ENCODE data around the gene SMARCA4.
"Not testable (repeated sequence)": the region's sequence is repeated elsewhere in the genome, so short reads cannot be mapped to it uniquely, and the experiment has no call there.

Gene SMARCA4

GRCh38 chr19:10929402-10929794, 31.4 kb upstream of the SMARCA4 start:
- DNase-seq = no peak

- DNase-seq = no peak
Measured at GRCh38 chr19:10935371-10936059, 25.3 kb upstream of the SMARCA4 start.

GRCh38 chr19:10936661-10937084, 24.2 kb upstream of the SMARCA4 start:
- peak; percentile 83 for DNase-seq

- DNase-seq = not testable (repeated sequence)
Measured at GRCh38 chr19:10941649-10942048, 19.2 kb upstream of the SMARCA4 start.

DNA sequence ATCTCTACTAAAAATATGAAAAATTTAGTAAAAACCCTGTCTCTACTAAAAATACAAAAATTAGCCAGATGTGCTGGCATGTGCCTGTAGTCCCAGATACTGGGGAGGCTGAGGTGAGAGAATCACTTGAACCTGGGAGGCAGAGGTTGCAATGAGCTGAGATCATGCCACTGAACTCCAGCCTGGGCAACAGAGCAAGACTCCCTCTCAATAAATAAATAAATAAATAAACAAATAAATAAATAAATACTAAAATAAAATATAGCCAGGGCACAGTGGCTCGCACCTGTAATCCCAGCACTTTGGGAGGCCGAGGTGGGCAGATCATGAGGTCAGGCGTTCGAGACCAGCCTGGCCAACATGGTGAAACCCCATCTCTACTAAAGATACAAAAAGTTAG, 17.4 kb upstream of the SMARCA4 start:
- DNase-seq = not testable (repeated sequence)

- no peak for DNase-seq
Measured at GRCh38 chr19:10945264-10945663, 15.6 kb upstream of the SMARCA4 start.

DNA sequence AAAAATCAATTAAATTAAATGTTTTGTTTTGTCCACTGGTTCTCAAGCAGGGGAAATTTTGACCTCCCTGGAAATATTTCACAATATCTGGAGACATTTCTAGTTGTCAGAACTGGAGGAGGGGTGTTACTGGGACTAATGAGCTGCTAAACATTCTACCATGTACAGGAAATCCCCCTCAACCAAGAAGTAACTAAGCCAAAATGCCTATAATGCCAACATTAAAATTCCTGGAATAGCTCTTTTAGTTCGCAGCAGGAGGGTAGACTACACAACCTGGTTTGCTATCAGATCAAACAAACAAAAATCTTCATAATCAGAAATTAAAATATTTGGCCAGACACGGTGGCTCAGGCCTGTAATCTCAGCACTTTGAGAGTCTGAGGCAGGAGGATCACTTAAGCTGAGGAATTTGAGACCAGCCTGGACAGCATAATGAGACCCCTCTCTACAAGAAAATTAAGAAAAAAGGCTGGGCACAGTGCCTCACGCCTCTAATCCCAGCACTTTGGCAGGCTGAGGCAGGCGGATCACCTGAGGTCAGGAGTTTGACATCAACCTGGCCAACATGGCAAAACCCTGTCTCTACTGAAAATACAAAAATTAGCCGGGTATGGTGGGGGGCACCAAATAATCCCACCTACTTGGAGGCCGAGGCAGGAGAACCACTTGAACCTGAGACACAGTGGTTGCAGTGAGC, 13.7 kb upstream of the SMARCA4 start:
- DNase-seq = no peak

DNA sequence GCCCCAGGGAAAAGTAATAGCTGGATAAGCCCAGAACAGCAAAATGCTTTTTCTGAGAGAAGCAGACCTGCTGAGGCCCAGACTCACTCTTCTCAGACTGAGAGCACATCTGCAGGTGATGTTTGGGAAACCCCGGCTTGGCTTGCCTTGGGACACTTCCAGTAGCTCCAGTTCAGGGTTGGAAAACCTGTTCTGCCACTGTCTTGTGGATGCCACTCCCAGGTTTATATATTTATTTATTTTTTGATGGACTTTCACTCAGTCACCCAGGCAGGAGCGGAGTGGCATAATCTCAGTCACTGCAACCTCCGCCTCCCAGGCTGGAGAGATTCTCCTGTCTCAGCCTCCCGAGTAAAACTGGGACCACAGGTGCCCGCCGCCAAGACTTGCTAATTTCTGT, 8.0 kb upstream of the SMARCA4 start:
- no peak for DNase-seq

DNA sequence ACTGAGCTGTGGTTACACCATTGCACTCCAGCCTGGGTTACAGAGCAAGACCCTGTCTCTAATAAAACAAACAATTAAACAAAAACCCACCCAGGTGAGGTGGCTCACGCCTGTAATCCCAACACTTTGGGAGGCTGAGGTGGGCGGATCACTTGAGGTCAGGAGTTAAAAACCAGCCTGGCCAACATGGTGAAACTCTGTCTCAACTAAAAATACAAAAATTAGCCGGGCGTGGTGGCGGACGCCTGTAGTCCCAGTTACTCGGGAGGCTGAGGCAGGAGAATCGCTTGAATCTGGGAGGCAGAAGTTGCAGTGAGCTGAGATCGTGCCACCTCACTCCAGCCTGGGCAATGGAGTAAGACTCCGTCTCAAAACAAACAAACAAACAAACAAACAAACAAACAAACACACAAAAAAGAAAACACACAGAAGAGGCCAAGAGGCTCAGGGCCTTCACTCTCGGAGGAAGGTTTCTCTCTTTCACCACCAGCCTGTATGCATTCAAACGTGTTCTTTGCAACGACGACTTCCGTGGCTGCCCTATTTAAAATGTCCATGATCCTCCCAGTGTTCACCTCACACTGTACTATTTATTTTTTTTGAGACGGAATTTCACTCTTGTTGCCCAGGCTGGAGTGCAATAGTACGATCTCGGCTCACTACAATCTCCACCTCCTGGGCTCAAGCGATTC, 1.4 kb upstream of the SMARCA4 start:
- DNase-seq = not testable (repeated sequence)

DNA sequence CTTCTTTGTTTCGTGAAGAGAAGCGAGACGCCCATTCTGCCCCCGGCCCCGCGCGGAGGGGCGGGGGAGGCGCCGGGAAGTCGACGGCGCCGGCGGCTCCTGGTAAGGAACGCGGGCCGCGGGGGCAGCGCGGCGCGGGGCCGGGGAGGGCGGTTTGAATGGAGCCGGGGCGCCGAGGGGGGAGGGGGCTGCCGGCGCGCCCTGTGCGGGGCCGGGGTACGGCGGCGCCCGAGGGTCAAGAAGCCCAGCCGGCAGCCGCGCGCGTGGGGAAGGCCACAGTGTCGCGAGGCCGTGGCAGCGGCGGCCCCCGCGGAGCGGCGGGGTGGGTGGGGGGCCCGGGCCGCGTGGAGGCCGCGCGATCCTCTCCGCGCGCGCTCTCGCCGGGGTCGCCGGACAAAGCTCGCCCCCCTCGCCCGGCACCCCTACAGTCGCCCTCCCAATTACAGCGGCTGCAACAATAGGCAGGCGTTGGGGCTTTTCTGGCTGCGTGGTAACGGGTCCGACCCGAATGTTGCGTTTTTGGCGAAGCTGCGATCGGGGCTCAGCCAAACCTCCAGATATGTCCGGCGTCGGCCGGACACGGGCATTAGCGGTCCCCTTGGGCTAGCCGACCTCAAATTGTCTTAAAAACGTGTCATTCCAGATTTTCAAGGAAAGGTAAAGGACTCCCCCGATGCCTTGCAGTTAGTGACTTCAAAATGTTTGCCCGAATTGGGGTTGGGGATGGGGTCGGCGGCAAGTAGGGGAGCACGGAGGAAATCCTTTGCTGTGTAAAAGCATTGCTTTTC, 437 bp downstream of the SMARCA4 start:
- DNase-seq = no peak

DNA sequence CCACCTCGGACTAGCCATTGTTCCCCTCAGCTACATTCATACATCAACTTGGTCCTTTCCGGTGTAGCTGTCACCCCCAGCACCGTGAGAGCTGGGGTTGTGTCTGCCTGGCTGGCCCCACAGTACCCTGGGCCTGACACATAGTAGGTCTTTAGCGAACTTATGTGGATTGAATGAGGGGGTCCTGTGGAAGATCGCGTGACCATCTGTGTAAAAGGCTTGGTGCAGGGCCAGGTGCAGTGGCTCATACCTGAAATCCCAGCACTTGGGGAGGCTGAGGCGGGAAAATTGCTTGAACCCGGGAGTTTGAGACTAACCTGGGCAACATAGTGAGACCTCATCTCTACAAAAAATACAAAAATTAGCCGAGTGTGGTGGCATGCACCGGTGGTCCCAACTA, 2.0 kb downstream of the SMARCA4 start:
- no peak for DNase-seq

DNA sequence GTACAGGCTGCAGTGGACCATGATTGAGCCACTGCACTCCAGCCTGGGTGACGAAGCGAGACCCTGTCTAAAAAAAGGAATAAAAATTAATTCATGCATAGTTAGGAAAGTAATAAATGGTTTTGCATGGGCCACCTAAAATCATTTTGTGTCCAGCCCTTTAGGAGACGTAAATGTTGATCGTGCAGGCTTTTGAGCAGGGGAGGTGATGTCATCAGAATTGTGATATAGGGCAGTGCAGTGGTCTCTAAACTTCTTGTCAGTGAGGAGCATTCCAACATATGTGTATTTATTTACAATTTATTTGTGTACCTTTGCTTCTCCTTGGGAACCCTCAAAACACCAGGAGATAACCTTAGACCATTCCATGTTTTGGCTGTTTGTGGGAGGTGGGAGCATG, 3.0 kb downstream of the SMARCA4 start:
- no peak for DNase-seq

GRCh38 chr19:10964903-10965302, 4.1 kb downstream of the SMARCA4 start:
- no peak for DNase-seq

- DNase-seq = no peak
Measured at GRCh38 chr19:10965398-10965797, 4.6 kb downstream of the SMARCA4 start.

DNA sequence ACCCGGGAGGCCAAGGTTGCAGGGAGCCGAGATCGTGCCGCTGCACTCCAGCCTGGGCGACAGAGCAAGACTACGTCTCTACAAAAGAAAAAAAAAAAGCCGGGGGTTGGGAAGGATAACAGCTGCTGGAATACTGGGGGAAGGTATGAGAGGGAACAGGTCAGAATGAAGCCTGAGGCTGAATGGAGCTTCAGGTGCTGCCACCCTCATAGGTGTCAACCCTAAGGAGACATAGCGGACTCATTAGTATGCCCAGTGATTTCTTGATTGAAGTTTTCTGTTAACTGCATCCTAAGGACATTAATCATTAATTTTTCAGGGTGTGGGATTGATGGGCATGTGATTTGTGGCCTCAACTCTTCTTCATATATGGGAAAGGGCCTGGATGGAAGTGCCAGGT, 6.0 kb downstream of the SMARCA4 start:
- DNase-seq = no peak

GRCh38 chr19:10968527-10969135, 7.8 kb downstream of the SMARCA4 start:
- DNase-seq = peak; percentile 23

- no peak for DNase-seq
Measured at GRCh38 chr19:10971107-10971726, 10.4 kb downstream of the SMARCA4 start.

DNA sequence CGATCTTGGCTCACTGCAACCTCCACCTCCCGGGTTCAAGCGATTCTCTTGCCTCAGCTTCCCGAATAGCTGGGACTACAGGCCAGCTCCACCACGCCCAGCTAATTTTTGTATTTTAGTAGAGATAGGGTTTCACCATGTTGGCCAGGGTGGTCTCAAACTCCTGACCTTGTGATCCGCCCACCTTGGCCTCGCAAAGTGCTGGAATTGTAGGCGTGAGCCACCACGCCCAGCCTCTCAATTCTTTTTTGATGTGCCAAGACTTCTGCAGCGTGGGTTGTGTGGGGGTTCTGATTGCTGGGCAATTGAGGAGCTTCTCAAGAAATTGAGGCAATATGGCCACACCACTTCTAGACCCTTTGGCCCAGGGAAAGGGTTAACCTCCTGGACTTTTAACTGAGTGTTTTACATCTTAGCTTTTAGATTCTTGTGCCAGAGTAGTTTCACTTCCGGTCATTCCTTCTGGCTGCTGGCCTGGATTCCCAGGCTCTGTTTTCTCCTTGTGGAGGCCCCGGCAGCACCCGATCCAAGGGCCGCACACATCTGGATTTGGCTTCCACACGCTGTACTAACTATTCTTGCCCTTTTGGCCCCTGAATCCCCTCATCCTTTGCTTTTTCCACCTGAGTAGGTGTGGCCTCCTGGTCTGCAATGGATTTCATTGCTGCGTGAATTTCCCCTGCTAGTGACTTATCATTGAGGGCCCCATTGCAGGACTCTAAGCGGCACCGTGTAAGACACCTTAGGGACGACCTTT, 14.7 kb downstream of the SMARCA4 start:
- DNase-seq = no peak

DNA sequence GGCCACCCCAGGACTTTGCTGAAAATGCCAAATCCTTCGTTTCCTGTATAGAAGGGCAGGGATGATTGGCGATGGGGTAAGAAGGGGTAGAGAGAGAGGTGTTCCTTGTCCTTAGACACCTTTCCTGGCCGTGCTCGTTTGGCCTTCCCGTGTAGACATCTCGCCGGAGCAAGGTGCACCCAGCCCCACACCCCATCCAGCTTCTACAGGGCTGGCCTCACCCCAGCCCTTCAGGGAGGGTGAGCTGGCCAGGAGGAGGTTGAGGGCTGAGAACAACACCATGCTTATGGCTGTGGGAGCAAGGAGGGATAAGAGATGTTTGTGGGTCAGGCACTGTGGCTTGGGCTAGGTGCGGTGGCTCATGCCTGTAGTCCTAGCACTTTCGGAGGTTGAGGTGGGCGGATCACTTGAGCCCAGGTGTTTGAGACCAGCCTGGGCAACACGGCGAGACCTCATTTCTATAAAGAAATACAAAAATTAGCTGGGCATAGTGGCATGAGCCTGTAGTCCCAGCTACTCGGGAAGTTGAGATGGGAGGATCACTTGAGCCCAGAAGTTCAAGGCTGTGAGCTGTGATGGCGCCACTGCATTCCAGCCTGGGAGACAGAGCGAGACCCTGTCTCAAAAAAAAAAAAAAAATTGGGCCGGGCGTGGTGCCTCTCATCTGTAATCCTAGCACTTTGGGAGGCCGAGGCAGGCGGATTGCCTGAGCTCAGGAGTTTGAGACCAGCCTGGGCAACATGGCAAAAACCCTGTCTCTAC, 15.5 kb downstream of the SMARCA4 start:
- DNase-seq = no peak

DNA sequence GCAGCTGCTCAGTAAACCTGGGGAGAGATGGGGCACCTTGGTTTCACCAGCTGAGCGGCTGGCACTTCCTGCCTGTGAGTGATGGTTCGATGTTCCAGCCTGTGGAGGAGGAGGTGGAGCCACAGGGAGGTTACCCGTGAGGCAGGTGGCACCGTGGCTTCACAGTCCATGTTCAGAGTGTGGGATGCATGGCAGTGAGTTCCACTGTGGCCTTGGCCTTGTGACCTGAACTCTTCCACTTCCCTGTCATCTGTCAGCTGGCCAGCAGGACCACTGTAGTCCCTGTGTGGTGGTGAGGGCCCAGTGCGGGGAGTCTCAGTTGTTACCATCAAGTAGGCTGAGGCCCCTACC, 16.9 kb downstream of the SMARCA4 start:
- no peak for DNase-seq

- no peak for DNase-seq
Measured at GRCh38 chr19:10979951-10980381, 19.1 kb downstream of the SMARCA4 start.
